T47D (cell line): Measurements from ENCODE around the gene STARD5.

Experiments used
- DNase-seq, 2 experiments: peaks; one replicate each; pipeline versions ENCODE4 v3.0.0 to v3.0.0-alpha.2; 2011 to 2012; ENCODE audit warnings: low read depth in 1 of 2, low spot score in 1 of 2
- JUND ChIP-seq: IDR thresholded peaks from 2 replicates; pipeline ENCODE4 v1.6.1; 2012; ENCODE audit warnings: low read depth
- in situ Hi-C: cut with HindIII; loops from 2 replicates; pipeline ENCODE4 v1.10.0; 2016; ENCODE audit warnings: low sequenced_read_pairs, low pct_unique_long_range_greater_than_20kb

Gene STARD5

GRCh38 chr15:81313686-81314085 lies 10.3 kb downstream of the STARD5 start:
- no peak for DNase-seq
- no peak for TF ChIP-seq JUND
- in situ Hi-C loops, result no loop called here

- no peak for DNase-seq
- in situ Hi-C loops, result no loop called here
- no peak for TF ChIP-seq JUND
Measured at GRCh38 chr15:81312790-81313543, 11.0 kb downstream of the STARD5 start.

- in situ Hi-C loops, result no loop called here
- no peak for TF ChIP-seq JUND
- DNase-seq, result no peak
Measured at GRCh38 chr15:81311752-81312464, 12.0 kb downstream of the STARD5 start.

GRCh38 chr15:81310480-81310879 lies 13.5 kb downstream of the STARD5 start:
- TF ChIP-seq JUND, result no peak
- in situ Hi-C loops, result no loop called here
- no peak for DNase-seq

GRCh38 chr15:81309647-81310450 lies 14.1 kb downstream of the STARD5 start:
- DNase-seq, result no peak
- in situ Hi-C loops, result no loop called here
- TF ChIP-seq JUND, result no peak

- no peak for DNase-seq
- in situ Hi-C loops, result no loop called here
Measured at GRCh38 chr15:81308260-81308659, 15.7 kb downstream of the STARD5 start.

GRCh38 chr15:81304226-81304625 lies 19.7 kb downstream of the STARD5 start:
- TF ChIP-seq JUND, result no peak
- DNase-seq, result no peak
- in situ Hi-C loops, result no loop called here

More at GRCh38 chr15:81308260-81308659, 15.7 kb downstream of the STARD5 start:
- no peak for TF ChIP-seq JUND

- TF ChIP-seq JUND, result no peak
- in situ Hi-C loops, result no loop called here
- peak in 1 of 2 experiments; percentile 63 for DNase-seq
Measured at GRCh38 chr15:81303244-81304225, 20.4 kb downstream of the STARD5 start.

- in situ Hi-C loops, result no loop called here
- TF ChIP-seq JUND, result no peak
- no peak for DNase-seq
Measured at GRCh38 chr15:81302701-81303109, 21.2 kb downstream of the STARD5 start.

- no peak for TF ChIP-seq JUND
- in situ Hi-C loops, result no loop called here
- peak in 1 of 2 experiments; percentile 53 for DNase-seq
Measured at GRCh38 chr15:81301815-81302399, 22.0 kb downstream of the STARD5 start.

- no peak for DNase-seq
- no peak for TF ChIP-seq JUND
- in situ Hi-C loops, result no loop called here
Measured at GRCh38 chr15:81301385-81301784, 22.6 kb downstream of the STARD5 start.
